Measurements from ENCODE around the gene TDP1. TPM values are rescaled to one million over a fixed set of nuclear protein-coding genes. Genes with fewer than 3 reads are reported as not detected.
"Not testable (repeated sequence)": the region's sequence is repeated elsewhere in the genome, so short reads cannot be mapped to it uniquely, and the experiment has no call there.

TDP1 gene
- total RNA-seq, 6 donors from 2014 or later: 6.4 to 33.5 (median 13.5) TPM

DNA sequence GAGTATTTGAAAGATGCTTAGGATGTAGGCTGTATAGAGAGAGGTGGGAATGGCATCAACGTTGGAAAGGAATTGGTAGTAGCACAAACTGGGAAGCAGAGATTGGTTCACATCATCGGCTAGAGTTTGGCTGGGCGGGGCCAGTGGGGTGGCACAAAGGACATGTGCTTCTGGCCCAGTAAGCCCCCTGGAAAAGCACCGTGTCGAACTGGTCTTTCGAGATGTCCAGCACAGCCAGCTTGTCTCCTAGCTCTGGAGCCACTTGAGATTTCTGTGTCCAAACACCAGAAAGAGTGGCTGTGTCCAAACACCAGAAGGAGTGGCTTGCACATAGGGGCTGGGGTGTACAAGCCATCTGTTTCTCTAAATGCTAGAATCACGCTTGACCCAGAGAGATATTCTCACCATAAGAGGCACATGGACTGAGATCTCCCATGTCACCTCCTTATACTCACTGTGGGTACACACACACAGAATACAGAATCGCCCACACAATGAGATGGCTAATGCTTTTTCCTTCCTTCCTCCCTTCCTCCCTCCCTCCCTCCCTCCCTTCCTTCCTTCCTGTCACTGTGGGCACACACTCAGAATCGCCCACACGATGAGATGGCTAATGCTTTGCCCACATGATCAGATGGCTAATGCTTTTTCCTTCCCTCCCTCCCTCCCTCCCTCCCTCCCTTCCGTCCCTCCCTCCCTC, 64.2 kb downstream of the TDP1 start:
- Histone ChIP-seq H3K36me3 (peaks cover 0 to 30% (median 17%) of the 10 kb centered on the region in 4 donors), H3K27me3 (no peaks in the 10 kb centered on the region), H3K9me3 (no peaks in the 10 kb centered on the region), H3K27ac (no peak overlapping the region), H3K4me3 (no peak overlapping the region), H3K4me1 (no peaks in the 10 kb centered on the region)
- WGBS, 2 donors: 74 to 78% methylated on average over 9 to 10 of the region's 11 CpGs
- DNase-seq (no peak), ATAC-seq (ENCODE audit: low FRiP score in 2 of 2) (no peak)
- TF ChIP-seq POLR2A (IDR thresholded peaks at IDR 0.05) (no peak), EP300 (IDR thresholded peaks at IDR 0.05) (no peak), POLR2AphosphoS5 (IDR thresholded peaks at IDR 0.05) (no peak)
- TF ChIP-seq, protein P1, sequence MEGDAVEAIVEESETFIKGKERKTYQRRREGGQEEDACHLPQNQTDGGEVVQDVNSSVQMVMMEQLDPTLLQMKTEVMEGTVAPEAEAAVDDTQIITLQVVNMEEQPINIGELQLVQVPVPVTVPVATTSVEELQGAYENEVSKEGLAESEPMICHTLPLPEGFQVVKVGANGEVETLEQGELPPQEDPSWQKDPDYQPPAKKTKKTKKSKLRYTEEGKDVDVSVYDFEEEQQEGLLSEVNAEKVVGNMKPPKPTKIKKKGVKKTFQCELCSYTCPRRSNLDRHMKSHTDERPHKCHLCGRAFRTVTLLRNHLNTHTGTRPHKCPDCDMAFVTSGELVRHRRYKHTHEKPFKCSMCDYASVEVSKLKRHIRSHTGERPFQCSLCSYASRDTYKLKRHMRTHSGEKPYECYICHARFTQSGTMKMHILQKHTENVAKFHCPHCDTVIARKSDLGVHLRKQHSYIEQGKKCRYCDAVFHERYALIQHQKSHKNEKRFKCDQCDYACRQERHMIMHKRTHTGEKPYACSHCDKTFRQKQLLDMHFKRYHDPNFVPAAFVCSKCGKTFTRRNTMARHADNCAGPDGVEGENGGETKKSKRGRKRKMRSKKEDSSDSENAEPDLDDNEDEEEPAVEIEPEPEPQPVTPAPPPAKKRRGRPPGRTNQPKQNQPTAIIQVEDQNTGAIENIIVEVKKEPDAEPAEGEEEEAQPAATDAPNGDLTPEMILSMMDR (IDR thresholded peaks at IDR 0.05): no peak

DNA sequence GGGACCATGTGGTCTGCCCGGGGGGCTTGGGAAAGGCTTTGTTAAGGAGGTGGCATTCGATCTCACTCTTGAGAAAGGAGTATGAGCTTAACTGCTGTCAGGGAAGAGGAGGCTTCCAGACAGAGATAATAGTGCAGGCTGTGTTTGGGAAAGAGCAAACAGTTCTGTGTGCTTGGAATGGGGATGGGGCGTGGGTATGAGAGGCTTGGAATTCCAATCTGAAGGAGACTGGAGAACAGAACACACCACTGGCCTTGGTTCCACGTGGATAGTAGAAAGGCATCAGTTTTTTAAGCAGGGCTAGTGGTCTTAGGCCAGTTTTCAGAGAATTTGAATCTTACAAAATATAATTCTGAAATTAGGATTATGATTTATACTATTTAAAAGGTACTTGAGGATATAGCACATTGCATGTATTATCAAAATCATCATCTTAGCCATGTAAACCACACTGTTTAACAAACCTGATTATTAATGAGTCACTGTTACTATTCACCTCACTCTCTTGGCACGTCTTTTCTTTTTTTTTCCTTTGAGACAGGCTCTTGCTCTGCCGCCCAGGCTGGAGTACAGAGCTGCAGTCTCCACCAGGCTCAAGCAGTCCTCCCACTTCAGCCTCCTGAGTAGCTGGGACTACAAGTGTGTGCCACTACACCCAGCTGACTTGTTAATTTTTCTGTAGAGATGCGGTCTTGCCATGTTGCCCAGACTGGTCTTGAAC, 67.6 kb downstream of the TDP1 start:
- Histone ChIP-seq H3K27me3 (no peaks in the 10 kb centered on the region), H3K27ac (no peak overlapping the region), H3K36me3 (peaks cover 0 to 32% (median 16%) of the 10 kb centered on the region in 4 donors), H3K9me3 (no peaks in the 10 kb centered on the region), H3K4me1 (no peaks in the 10 kb centered on the region), H3K4me3 (no peak overlapping the region)
- ATAC-seq (ENCODE audit: low FRiP score in 2 of 2) (no peak), DNase-seq (no peak)
- 91 to 92% methylated on average over 7 of the region's 7 CpGs for WGBS, 2 donors
- TF ChIP-seq POLR2A (IDR thresholded peaks at IDR 0.05) (no peak), EP300 (IDR thresholded peaks at IDR 0.05) (no peak), POLR2AphosphoS5 (IDR thresholded peaks at IDR 0.05) (no peak)
- TF ChIP-seq, protein P1 (IDR thresholded peaks at IDR 0.05): no peak

DNA sequence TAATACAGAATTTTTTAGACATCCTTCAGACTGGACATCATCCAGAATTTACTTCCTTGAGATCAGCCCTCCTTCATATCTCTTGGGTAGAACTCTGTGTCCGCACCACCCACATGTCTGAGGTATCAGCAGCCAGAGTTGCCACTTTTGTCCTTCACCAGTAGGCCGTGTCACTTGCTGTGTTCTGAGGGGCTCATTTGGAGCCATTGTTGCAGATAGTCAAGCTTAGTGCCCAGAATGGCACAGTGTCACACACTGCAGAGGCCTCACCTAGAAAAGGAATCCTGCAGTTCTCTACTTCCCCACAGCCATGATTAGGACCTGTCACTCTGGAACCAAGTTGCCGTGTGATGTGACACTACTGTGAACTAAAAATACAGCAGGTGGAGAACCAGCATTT, 69.2 kb downstream of the TDP1 start:
- peaks cover 0 to 26% (median 14%) of the 10 kb centered on the region in 4 donors for H3K36me3 ChIP-seq
- no peaks in the 10 kb centered on the region for H3K27me3 ChIP-seq
- no peak for DNase-seq
- WGBS, 2 donors: 94 to 97% methylated on average over 3 of the region's 3 CpGs
- no peak overlapping the region for H3K27ac ChIP-seq
- H3K9me3 ChIP-seq: no peaks in the 10 kb centered on the region
- ATAC-seq (ENCODE audit: low FRiP score in 2 of 2): no peak
- TF ChIP-seq POLR2A (IDR thresholded peaks at IDR 0.05) (no peak), EP300 (IDR thresholded peaks at IDR 0.05) (no peak), POLR2AphosphoS5 (IDR thresholded peaks at IDR 0.05) (no peak)
- TF ChIP-seq, protein P1 (IDR thresholded peaks at IDR 0.05): no peak
- H3K4me1 ChIP-seq: no peaks in the 10 kb centered on the region
- H3K4me3 ChIP-seq: no peak overlapping the region

DNA sequence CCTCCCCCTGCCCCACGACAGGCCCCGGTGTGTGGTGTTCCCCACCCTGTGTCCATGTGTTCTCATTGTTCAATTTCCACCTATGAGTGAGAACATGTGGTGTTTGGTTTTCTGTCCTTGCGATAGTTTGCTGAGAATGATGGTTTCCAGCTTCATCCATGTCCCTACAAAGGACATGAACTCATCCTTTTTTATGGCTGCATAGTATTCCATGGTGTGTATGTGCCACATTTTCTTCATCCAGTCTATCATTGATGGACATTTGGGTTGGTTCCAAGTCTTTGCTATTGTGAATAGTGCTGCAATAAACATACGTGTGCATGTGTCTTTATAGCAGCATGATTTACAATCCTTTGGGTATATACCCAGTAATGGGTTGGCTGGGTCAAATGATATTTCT, 70.9 kb downstream of the TDP1 start:
- WGBS, 2 donors: 93 to 96% methylated on average over 4 of the region's 4 CpGs
- H3K4me3 ChIP-seq; H3K9me3 ChIP-seq; H3K27me3 ChIP-seq; DNase-seq; H3K4me1 ChIP-seq; H3K27ac ChIP-seq; ATAC-seq (ENCODE audit: low FRiP score in 2 of 2): not testable (repeated sequence)
- peaks cover 0 to 19% (median 11%) of the 10 kb centered on the region in 4 donors for H3K36me3 ChIP-seq

DNA sequence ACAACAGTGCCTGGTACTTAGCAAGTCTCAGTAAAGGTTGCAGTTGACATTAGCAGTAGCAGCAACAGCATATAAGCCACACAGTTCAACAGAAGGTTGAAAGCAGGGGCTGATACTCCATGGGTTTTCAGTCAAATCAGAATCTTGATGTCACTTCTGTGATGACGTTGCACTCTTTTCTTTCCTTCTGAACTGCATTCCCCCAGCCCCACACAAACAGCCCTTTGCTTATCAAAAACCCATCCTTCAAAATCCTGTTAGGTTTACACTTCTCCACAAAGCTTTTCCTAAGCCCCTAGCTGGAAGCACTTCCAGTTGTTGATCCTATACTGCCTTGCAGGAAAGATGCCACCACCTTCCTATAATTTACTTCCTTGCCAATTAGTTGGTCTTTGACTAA, 72.1 kb downstream of the TDP1 start:
- Histone ChIP-seq H3K27ac (no peak overlapping the region), H3K4me1 (no peaks in the 10 kb centered on the region), H3K9me3 (no peaks in the 10 kb centered on the region), H3K36me3 (peaks cover 0 to 22% (median 5%) of the 10 kb centered on the region in 4 donors), H3K4me3 (no peak overlapping the region), H3K27me3 (no peaks in the 10 kb centered on the region)
- ATAC-seq (ENCODE audit: low FRiP score in 2 of 2) (no peak), DNase-seq (no peak)
- WGBS, 2 donors: 81 to 85% methylated on average over 1 of the region's 1 CpG
- TF ChIP-seq, protein P1 (IDR thresholded peaks at IDR 0.05): no peak
- TF ChIP-seq POLR2A (IDR thresholded peaks at IDR 0.05): no peak
- no peak for TF ChIP-seq POLR2AphosphoS5 (IDR thresholded peaks at IDR 0.05)
- TF ChIP-seq EP300 (IDR thresholded peaks at IDR 0.05): no peak
